ENCODE results near the gene EIF4E. TPM values are rescaled to one million over a fixed set of nuclear protein-coding genes. Genes with fewer than 3 reads are reported as not detected.

EIF4E gene, protein sequence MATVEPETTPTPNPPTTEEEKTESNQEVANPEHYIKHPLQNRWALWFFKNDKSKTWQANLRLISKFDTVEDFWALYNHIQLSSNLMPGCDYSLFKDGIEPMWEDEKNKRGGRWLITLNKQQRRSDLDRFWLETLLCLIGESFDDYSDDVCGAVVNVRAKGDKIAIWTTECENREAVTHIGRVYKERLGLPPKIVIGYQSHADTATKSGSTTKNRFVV
- total RNA-seq (2021; fragmentation: NEBNext Ultra II Directional; extraction: Animal tissue kit (Norgen Biotek cat#: 25700)) = 100 to 1,000 TPM; 117 to 147 (median 127) TPM
- long read RNA-seq, full-length matches to known transcripts = 196 of 229 reads
- long read RNA-seq, partial matches to known transcripts = 11 of 229 reads
- long read RNA-seq, other reads (novel, unspliced or antisense) = 22 of 229 reads

DNA sequence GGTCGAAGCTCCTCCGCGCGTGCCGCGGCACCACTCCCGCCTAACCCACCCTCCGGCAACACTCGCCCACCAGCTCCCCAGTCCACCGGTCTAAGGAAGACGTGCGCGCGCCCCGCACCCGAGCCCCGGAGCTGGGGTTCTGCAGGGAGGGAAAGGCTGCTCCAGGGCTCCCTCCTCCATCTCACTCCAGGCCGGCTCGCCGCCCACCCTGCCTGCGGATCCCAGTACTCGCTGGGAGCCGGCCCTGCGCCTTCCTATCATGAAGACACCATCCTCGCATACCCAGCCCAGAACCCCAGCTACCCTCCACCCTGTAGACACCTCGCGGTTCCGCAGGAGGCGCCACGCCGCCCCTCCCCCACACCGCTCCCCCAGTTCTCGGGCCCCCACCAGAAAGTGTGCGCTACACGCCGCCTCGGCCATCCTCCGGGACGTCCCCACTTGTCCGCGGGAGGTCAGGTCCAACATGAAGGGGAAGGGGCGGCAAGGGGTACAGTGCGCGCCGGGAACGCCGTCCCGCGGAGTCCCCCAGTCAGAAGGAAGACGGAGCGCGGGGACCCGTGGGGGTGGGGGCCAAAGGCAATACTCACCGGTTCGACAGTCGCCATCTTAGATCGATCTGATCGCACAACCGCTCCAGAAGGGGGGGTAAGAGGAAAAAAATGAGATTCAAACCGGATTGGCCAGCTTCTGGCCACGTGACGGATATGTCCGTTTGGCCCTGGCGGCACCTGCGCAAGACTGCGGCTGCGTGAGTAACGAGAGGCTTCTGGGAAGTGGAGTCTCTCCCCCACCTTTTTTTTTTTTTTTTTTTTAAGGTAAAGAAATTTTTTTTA, at the start of gene EIF4E:
Gene EIF4E, minus strand, starts transcription at position 629 of the 836 bp plus-strand sequence. Its CDS starts 21 bp downstream, at position 608.
- Mint-ChIP-seq H3K36me3 (ENCODE audit: low read depth) (peaks cover 36% of the 10 kb centered on the region), H3K9me3 (peaks cover 17% of the 10 kb centered on the region), H3K4me3 (peak within 1 kb of the TSS; percentile 99)

DNA sequence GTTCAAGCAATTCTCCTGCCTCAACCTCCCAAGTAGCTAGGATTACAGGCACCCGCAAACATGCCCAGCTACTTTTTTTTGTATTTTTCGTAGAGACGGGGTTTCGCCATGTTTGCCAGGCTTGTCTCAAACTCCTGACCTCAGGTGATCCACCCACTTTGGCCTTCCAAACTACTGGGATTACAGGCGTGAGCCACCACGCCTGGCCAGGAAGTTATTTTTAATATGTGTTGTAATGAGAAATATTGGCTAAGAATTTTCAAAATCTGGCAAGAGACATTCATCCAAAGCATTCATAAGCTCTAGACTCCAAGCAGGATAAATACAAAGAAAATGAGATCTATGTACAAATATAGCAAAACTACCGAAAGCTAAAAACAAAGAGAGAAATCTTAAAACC, 48.6 kb upstream of the EIF4E start:
- no peak for DNase-seq
- no peaks in the 10 kb centered on the region for H3K9me3 Mint-ChIP-seq
- H3K27me3 Mint-ChIP-seq (ENCODE audit: insufficient read depth) = no peaks in the 10 kb centered on the region; the same call in none of the 2 replicates
- H3K4me3 Mint-ChIP-seq = no peak overlapping the region
- H3K4me1 Mint-ChIP-seq (ENCODE audit: low read depth) = peaks cover 9% of the 10 kb centered on the region
- no peak overlapping the region for H3K27ac Mint-ChIP-seq
- TF ChIP-seq, protein P1, sequence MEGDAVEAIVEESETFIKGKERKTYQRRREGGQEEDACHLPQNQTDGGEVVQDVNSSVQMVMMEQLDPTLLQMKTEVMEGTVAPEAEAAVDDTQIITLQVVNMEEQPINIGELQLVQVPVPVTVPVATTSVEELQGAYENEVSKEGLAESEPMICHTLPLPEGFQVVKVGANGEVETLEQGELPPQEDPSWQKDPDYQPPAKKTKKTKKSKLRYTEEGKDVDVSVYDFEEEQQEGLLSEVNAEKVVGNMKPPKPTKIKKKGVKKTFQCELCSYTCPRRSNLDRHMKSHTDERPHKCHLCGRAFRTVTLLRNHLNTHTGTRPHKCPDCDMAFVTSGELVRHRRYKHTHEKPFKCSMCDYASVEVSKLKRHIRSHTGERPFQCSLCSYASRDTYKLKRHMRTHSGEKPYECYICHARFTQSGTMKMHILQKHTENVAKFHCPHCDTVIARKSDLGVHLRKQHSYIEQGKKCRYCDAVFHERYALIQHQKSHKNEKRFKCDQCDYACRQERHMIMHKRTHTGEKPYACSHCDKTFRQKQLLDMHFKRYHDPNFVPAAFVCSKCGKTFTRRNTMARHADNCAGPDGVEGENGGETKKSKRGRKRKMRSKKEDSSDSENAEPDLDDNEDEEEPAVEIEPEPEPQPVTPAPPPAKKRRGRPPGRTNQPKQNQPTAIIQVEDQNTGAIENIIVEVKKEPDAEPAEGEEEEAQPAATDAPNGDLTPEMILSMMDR (IDR thresholded peaks at IDR 0.05) = no peak
- no peaks in the 10 kb centered on the region for H3K36me3 Mint-ChIP-seq (ENCODE audit: low read depth)

More for the DNA sequence above, at the start of gene EIF4E:
- TF ChIP-seq, protein P1 (IDR thresholded peaks at IDR 0.05) = peak; percentile 54
- Mint-ChIP-seq H3K27ac (peak within 1 kb of the TSS; percentile 99), H3K27me3 (ENCODE audit: insufficient read depth) (no peaks in the 10 kb centered on the region; the same call in 1 of the 2 replicates), H3K4me1 (ENCODE audit: low read depth) (peaks cover 47% of the 10 kb centered on the region)
- DNase-seq = peak; percentile 99

DNA sequence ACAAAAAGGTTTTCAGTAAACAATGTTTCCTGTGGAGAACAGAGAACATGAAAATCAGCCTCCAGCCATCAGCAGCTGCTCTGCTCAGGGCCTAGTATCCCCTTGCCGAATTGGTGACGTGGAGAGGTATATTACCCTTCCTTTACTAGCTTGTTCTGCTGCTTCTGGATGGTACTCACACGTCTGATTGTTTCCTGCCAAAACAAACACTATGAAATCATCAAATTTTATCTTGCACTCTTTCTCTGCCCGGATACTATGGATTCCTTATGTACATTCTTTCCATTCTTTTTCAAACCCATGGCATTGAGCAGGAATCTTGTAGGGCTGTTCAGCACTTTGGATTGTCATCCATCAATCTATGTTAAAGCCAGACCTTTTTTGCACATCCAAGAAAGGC, 47.8 kb upstream of the EIF4E start:
- peak overlapping the region; percentile 21; the same call in 1 of the 2 replicates for H3K27ac Mint-ChIP-seq
- H3K4me3 Mint-ChIP-seq = no peak overlapping the region
- no peaks in the 10 kb centered on the region for H3K9me3 Mint-ChIP-seq
- peaks cover 9% of the 10 kb centered on the region for H3K4me1 Mint-ChIP-seq (ENCODE audit: low read depth)
- H3K36me3 Mint-ChIP-seq (ENCODE audit: low read depth) = no peaks in the 10 kb centered on the region
- H3K27me3 Mint-ChIP-seq (ENCODE audit: insufficient read depth) = no peaks in the 10 kb centered on the region; the same call in none of the 2 replicates
- DNase-seq = peak; percentile 21
- TF ChIP-seq, protein P1 (IDR thresholded peaks at IDR 0.05) = no peak

DNA sequence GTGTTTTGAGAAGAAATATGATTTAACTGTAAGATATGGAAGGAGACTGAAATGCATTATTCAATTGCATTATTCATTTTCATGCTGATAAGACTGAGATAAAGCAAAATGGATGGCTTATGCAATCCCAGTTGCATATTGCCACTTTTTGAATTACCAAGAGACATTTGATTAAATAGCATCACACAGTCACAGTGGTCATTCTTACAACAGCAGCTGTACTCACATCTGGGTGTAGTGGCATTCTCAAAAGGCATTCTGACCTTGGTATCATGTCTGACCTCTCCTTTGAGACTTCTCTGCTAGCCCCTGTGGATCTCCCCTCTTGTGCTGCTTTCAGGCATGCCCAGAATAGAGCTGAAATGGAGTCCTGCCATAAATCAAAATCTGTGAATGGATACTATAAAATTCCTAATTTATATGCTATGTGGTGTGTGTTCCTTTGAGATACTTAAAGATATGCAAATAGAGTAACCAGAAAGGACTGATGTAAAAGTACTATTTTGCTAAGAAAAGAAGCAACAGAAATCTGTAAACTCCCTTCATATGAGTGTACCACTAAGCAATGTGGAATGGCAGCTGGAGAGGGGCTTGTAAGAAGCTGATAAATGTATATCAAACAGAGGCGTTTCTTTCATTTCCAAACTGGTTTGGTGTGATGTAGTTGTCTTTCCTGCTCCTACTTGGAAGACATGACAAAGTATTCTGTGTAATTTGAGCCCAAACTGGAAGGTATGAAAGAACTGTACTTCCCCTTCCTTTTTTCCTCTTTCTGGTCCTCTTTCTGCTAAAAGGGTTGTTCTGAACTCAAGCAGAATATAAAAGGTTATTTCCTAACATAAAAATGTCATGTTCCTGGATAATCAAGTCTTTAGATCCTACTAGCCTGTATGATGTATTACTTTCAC, 41.2 kb upstream of the EIF4E start:
- no peaks in the 10 kb centered on the region; the same call in 1 of the 2 replicates for H3K36me3 Mint-ChIP-seq (ENCODE audit: low read depth)
- no peaks in the 10 kb centered on the region for H3K9me3 Mint-ChIP-seq
- H3K4me3 Mint-ChIP-seq = no peak overlapping the region
- TF ChIP-seq, protein P1 (IDR thresholded peaks at IDR 0.05) = no peak
- H3K27me3 Mint-ChIP-seq (ENCODE audit: insufficient read depth) = no peaks in the 10 kb centered on the region; the same call in 1 of the 2 replicates
- no peak overlapping the region for H3K27ac Mint-ChIP-seq
- H3K4me1 Mint-ChIP-seq (ENCODE audit: low read depth) = peaks cover under 1% of the 10 kb centered on the region
- no peak for DNase-seq

All from HFFc6 (cell line).